ENCODE measurements around the gene USF1.
A peak's percentile ranks its signal among the peaks of the same experiment; 100 is the strongest.
"Not testable (repeated sequence)": the region's sequence is repeated elsewhere in the genome, so short reads cannot be mapped to it uniquely, and the experiment has no call there.

Gene USF1

GRCh38 chr1:161076410-161076809, 30.6 kb upstream of the USF1 start:
- DNase-seq: no peak

- DNase-seq: no peak
Measured at GRCh38 chr1:161074676-161075368, 29.0 kb upstream of the USF1 start.

- DNase-seq: no peak
Measured at GRCh38 chr1:161073474-161074121, 27.8 kb upstream of the USF1 start.

- no peak for DNase-seq
Measured at GRCh38 chr1:161072751-161073449, 27.1 kb upstream of the USF1 start.

- peak; percentile 69 for DNase-seq
Measured at GRCh38 chr1:161071886-161072371, 26.2 kb upstream of the USF1 start.

GRCh38 chr1:161070761-161071160, 25.0 kb upstream of the USF1 start:
- DNase-seq: no peak

GRCh38 chr1:161069731-161070270, 24.0 kb upstream of the USF1 start, which contains the start of gene ARHGAP30:
Gene ARHGAP30 (minus strand): TSS chr1:161069891. CDS start chr1:161069624, 267 bp downstream.
- no peak for DNase-seq

GRCh38 chr1:161069241-161069640, 23.5 kb upstream of the USF1 start:
- DNase-seq: no peak

GRCh38 chr1:161068306-161069234, 22.8 kb upstream of the USF1 start:
- DNase-seq: peak; percentile 62

- DNase-seq: no peak
Measured at GRCh38 chr1:161066694-161067093, 20.9 kb upstream of the USF1 start.

GRCh38 chr1:161065681-161066080, 19.9 kb upstream of the USF1 start:
- DNase-seq: not testable (repeated sequence)

GRCh38 chr1:161063936-161064335, 18.2 kb upstream of the USF1 start:
- not testable (repeated sequence) for DNase-seq

GRCh38 chr1:161061419-161061818, 15.6 kb upstream of the USF1 start:
- DNase-seq: no peak

GRCh38 chr1:161059293-161059692, 13.5 kb upstream of the USF1 start:
- no peak for DNase-seq

GRCh38 chr1:161054805-161055204, 9.0 kb upstream of the USF1 start:
- DNase-seq: no peak

GRCh38 chr1:161054232-161054631, 8.5 kb upstream of the USF1 start:
- DNase-seq: no peak

GRCh38 chr1:161052899-161053298, 7.1 kb upstream of the USF1 start:
- DNase-seq: no peak

- DNase-seq: no peak
Measured at GRCh38 chr1:161051219-161051618, 5.4 kb upstream of the USF1 start.

- DNase-seq: no peak
Measured at GRCh38 chr1:161048949-161049722, 3.4 kb upstream of the USF1 start.

GRCh38 chr1:161047436-161048420, 2.0 kb upstream of the USF1 start:
- no peak for DNase-seq

Data from NCI-H82 (cell line).